ENCODE data around the gene TMEM244.

TMEM244 gene

GRCh38 chr6:129866256-129866655 lies 5.1 kb upstream of the TMEM244 start:
- H2AFZ ChIP-seq (ENCODE audit: low read depth, low read length), result no peak overlapping the region
- no peak overlapping the region for H3K4me2 ChIP-seq (ENCODE audit: insufficient read depth, low read length)
- H3K4me3 ChIP-seq (ENCODE audit: low read depth in 1 of 2, low read length in 2 of 2), result no peak overlapping the region
- no peaks in the 10 kb centered on the region for H3K27me3 ChIP-seq (ENCODE audit: insufficient read depth, low read length, poor library complexity)
- H4K20me1 ChIP-seq (ENCODE audit: insufficient read depth, low read length), result no peaks in the 10 kb centered on the region
- no peak overlapping the region for H3K9ac ChIP-seq (ENCODE audit: low read depth, low read length)
- DNase-seq (no peak), ATAC-seq (ENCODE audit: insufficient read depth, low read depth) (no peak)
- no peak overlapping the region for H3K27ac ChIP-seq (ENCODE audit: low read length)
- TF ChIP-seq EZH2 (IDR thresholded peaks at IDR 0.05; ENCODE audit: borderline replicate concordance, low read depth, low read length, severe bottlenecking) (no peak), CTCF (IDR thresholded peaks at IDR 0.05; ENCODE audit: borderline replicate concordance, extremely low read depth, low read length, poor library complexity, severe bottlenecking) (no peak)
- no peaks in the 10 kb centered on the region for H3K79me2 ChIP-seq (ENCODE audit: insufficient read depth, low read length)
- no peaks in the 10 kb centered on the region for H3K36me3 ChIP-seq (ENCODE audit: insufficient read depth, low read length)
- H3K9me3 ChIP-seq (ENCODE audit: insufficient read depth, low read length, severe bottlenecking), result no peaks in the 10 kb centered on the region
- H3K4me1 ChIP-seq (ENCODE audit: insufficient read depth, low read length), result no peaks in the 10 kb centered on the region

GRCh38 chr6:129865013-129865412 lies 3.9 kb upstream of the TMEM244 start:
- no peaks in the 10 kb centered on the region for H3K9me3 ChIP-seq (ENCODE audit: insufficient read depth, low read length, severe bottlenecking)
- no peak overlapping the region for H3K4me2 ChIP-seq (ENCODE audit: insufficient read depth, low read length)
- DNase-seq (no peak), ATAC-seq (ENCODE audit: insufficient read depth, low read depth) (0 out of 3 replicates have a peak, but pooled peaks have one; percentile 42)
- no peak overlapping the region for H3K9ac ChIP-seq (ENCODE audit: low read depth, low read length)
- no peak overlapping the region for H3K4me3 ChIP-seq (ENCODE audit: low read depth in 1 of 2, low read length in 2 of 2)
- no peak overlapping the region for H3K27ac ChIP-seq (ENCODE audit: low read length)
- no peaks in the 10 kb centered on the region for H3K36me3 ChIP-seq (ENCODE audit: insufficient read depth, low read length)
- H4K20me1 ChIP-seq (ENCODE audit: insufficient read depth, low read length), result no peaks in the 10 kb centered on the region
- no peak overlapping the region for H2AFZ ChIP-seq (ENCODE audit: low read depth, low read length)
- TF ChIP-seq EZH2 (IDR thresholded peaks at IDR 0.05; ENCODE audit: borderline replicate concordance, low read depth, low read length, severe bottlenecking) (no peak), CTCF (IDR thresholded peaks at IDR 0.05; ENCODE audit: borderline replicate concordance, extremely low read depth, low read length, poor library complexity, severe bottlenecking) (no peak)
- H3K79me2 ChIP-seq (ENCODE audit: insufficient read depth, low read length), result no peaks in the 10 kb centered on the region
- no peaks in the 10 kb centered on the region for H3K27me3 ChIP-seq (ENCODE audit: insufficient read depth, low read length, poor library complexity)
- H3K4me1 ChIP-seq (ENCODE audit: insufficient read depth, low read length), result no peaks in the 10 kb centered on the region

GRCh38 chr6:129863664-129864063 lies 2.5 kb upstream of the TMEM244 start:
- TF ChIP-seq EZH2 (IDR thresholded peaks at IDR 0.05; ENCODE audit: borderline replicate concordance, low read depth, low read length, severe bottlenecking), result no peak
- TF ChIP-seq CTCF (IDR thresholded peaks at IDR 0.05; ENCODE audit: borderline replicate concordance, extremely low read depth, low read length, poor library complexity, severe bottlenecking), result no peak
- Histone ChIP-seq H3K27ac (ENCODE audit: low read length) (no peak overlapping the region), H3K4me2 (ENCODE audit: insufficient read depth, low read length) (no peak overlapping the region), H3K4me1 (ENCODE audit: insufficient read depth, low read length) (no peaks in the 10 kb centered on the region), H4K20me1 (ENCODE audit: insufficient read depth, low read length) (no peaks in the 10 kb centered on the region), H3K36me3 (ENCODE audit: insufficient read depth, low read length) (no peaks in the 10 kb centered on the region), H3K27me3 (ENCODE audit: insufficient read depth, low read length, poor library complexity) (no peaks in the 10 kb centered on the region), H2AFZ (ENCODE audit: low read depth, low read length) (no peak overlapping the region), H3K9me3 (ENCODE audit: insufficient read depth, low read length, severe bottlenecking) (no peaks in the 10 kb centered on the region), H3K79me2 (ENCODE audit: insufficient read depth, low read length) (no peaks in the 10 kb centered on the region), H3K9ac (ENCODE audit: low read depth, low read length) (no peak overlapping the region), H3K4me3 (ENCODE audit: low read depth in 1 of 2, low read length in 2 of 2) (no peak overlapping the region)
- ATAC-seq (ENCODE audit: insufficient read depth, low read depth) (no peak), DNase-seq (no peak)

GRCh38 chr6:129859524-129859923 lies 1.6 kb downstream of the TMEM244 start:
- Histone ChIP-seq H3K4me2 (ENCODE audit: insufficient read depth, low read length) (no peak overlapping the region), H2AFZ (ENCODE audit: low read depth, low read length) (no peak overlapping the region), H3K27me3 (ENCODE audit: insufficient read depth, low read length, poor library complexity) (no peaks in the 10 kb centered on the region), H3K9me3 (ENCODE audit: insufficient read depth, low read length, severe bottlenecking) (no peaks in the 10 kb centered on the region), H3K4me1 (ENCODE audit: insufficient read depth, low read length) (no peaks in the 10 kb centered on the region), H4K20me1 (ENCODE audit: insufficient read depth, low read length) (no peaks in the 10 kb centered on the region), H3K27ac (ENCODE audit: low read length) (no peak overlapping the region), H3K9ac (ENCODE audit: low read depth, low read length) (no peak overlapping the region), H3K36me3 (ENCODE audit: insufficient read depth, low read length) (no peaks in the 10 kb centered on the region), H3K4me3 (ENCODE audit: low read depth in 1 of 2, low read length in 2 of 2) (no peak overlapping the region), H3K79me2 (ENCODE audit: insufficient read depth, low read length) (no peaks in the 10 kb centered on the region)
- TF ChIP-seq CTCF (IDR thresholded peaks at IDR 0.05; ENCODE audit: borderline replicate concordance, extremely low read depth, low read length, poor library complexity, severe bottlenecking) (no peak), EZH2 (IDR thresholded peaks at IDR 0.05; ENCODE audit: borderline replicate concordance, low read depth, low read length, severe bottlenecking) (no peak)
- DNase-seq (no peak), ATAC-seq (ENCODE audit: insufficient read depth, low read depth) (no peak)
